Measurements from ENCODE around the gene HOXA4. TPM values are rescaled to one million over a fixed set of nuclear protein-coding genes. Genes with fewer than 3 reads are reported as not detected.

The HOXA4 gene
- total RNA-seq, 1 donor from 2014 or later, result 0.15 TPM

DNA sequence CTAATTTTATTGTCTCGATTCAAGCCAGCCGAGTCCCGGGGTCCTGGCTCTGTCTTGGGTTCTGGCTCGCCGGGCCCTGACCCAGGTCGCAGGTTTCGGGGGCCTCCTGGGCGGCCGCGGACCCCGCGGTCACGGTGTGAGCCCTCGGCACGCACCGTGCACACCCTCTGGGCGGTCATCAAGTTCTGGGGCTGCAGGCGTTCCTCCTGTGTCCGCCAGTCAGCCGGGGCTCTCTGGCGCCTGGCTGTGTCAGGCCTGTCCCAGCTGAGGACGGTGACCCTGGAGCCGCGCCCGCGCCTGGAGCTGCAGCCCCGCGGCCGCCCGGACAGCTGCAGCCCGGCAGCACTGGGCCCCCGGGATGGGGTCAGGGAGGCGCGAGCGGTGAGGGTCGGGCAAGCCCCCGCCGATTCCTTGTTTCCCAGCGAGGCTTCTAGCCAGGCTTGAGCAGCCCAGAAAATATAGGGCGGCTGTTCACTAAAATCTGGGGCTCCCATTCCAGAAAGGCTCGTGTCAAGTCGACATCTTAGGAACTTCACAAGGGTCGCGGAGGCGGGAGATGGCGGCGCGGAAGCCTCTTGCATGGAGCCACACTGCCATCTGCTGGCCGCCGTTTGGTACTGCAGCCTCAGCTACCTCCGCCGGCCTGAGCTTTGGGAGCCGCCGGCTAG lies 30.1 kb upstream of the HOXA4 start:
- peak; percentile 89 for DNase-seq
- intact Hi-C loops (cut with micrococcal nuclease), result loop anchor here (5.0 to 10.0 kb wide), 2 partner anchors 478 to 786 kb away; no protein-coding TSS in a partner anchor
- peak; percentile 89 for ATAC-seq

DNA sequence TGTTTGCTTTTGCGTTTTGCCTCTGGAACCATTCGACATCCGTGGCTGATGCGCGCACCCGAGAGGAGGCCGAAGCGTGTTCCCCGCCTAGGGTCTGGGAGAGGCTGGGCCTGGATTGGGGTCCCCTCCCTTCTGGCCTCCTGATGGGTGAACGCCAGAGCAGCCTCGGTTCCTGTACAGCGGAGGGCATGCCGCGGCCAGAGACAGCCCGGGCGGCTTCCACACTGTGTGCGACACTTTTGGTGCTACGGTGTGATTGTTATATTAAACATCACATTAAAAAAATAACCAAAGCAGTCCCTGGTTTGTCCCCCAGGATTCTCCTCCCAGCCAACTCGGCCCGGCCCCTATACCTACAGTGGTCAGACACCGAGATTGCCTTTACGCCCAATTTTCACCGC lies 29.6 kb upstream of the HOXA4 start:
- no peak for ATAC-seq
- peak; percentile 26 for DNase-seq
- intact Hi-C loops (cut with micrococcal nuclease), result loop anchor here (5.0 to 10.0 kb wide), 2 partner anchors 478 to 785 kb away; no protein-coding TSS in a partner anchor

- intact Hi-C loops (cut with micrococcal nuclease), result loop anchor here (5.0 to 10.0 kb wide), 2 partner anchors 477 to 785 kb away; no protein-coding TSS in a partner anchor
- ATAC-seq (no peak), DNase-seq (peak; percentile 24)
These were observed 28.9 kb upstream of the HOXA4 start for GRCh38 chr7:27159266-27160144.

DNA sequence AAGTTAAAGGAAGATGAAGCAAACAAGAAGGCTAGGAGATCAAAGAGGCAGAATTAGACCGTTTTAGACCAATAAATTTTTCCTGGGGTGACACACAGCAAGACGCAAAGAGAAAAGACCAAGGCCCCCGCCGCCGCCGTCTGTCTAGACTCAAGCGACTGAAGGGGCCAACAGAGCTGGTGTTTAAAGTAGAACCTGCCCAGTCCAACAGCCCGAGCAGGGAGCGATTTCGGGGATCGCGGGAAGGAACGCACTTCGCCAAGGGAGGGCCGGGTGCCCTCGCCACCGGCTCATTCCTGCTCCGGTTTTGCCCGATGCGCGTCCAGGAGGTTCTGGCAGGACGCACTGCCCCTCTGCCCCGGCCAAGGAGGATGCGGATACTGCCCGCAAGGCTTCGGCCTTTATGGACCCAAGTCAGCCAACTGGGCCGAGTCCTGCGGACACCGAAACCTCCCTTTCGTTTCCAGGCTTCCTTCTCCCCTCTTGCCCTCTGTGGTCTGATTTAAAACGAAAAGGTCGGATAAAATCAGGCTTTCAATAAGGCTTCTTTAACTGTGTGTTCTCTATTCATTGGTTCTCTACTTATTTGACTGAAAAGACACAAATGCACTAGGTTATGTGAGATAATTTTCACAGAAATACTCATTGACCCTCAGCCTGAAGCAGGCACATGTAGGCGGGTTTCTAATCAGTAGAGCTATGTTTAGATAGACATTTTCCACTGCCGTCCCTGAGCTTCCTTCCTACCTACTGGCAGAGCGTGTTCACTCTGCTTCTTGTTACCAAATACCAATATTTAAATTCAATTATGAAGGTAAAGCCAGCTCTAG lies 28.1 kb upstream of the HOXA4 start:
- intact Hi-C loops (cut with micrococcal nuclease), result no loop called here
- ATAC-seq, result no peak

GRCh38 chr7:27157702-27158431 lies 27.3 kb upstream of the HOXA4 start:
- ATAC-seq, result no peak
- DNase-seq, result no peak
- intact Hi-C loops (cut with micrococcal nuclease), result no loop called here

More for the DNA sequence above, 28.1 kb upstream of the HOXA4 start:
- no peak for DNase-seq

DNA sequence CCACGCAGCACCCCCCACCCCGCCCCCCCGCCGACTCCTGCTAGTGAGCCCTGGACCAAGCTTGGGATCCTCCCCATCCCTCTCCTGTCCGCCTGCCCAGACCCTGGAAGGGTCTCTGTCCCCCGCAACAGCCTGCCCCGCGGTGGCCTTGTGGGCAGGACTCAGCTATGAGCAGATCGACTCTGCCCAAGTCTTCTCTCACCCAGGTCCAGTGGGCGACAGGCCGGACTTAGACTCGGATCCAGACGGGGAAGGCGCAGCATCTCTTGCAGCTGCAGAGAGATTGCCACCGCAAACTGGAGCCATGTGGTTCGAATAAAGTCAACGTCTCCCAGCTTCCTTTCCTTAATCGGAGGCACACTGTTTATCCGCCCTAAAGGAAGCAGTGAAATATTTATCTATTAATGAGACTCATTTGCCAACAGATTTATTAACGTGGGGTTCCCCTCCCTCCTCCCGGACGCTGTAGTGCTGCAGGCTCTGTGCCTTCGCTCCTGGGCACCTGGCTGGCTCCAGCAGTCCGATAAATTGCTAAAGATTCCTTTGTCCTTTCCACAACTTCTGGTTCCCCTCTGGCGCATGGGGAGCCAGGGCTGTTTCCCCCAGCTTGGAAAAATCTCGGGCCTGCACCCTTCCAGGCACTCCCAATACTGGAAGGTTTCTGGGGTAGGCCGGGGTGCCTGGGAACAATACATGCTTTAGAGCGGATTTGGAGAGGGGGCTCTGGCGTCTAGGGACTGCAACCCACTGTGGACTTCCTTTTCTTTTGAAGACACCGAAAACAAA lies 26.6 kb upstream of the HOXA4 start:
- intact Hi-C loops (cut with micrococcal nuclease), result no loop called here
- ATAC-seq (no peak), DNase-seq (no peak)

- ATAC-seq, result no peak
- intact Hi-C loops (cut with micrococcal nuclease), result no loop called here
- peak; percentile 21 for DNase-seq
These were observed 25.9 kb upstream of the HOXA4 start, which contains the start of gene HOXA7 for GRCh38 chr7:27156508-27156898. Gene HOXA7 (minus strand): TSS chr7:27156675. CDS start chr7:27156545, 130 bp downstream.

GRCh38 chr7:27155816-27156507 lies 25.4 kb upstream of the HOXA4 start:
- ATAC-seq, result no peak
- peak; percentile 7 for DNase-seq
- intact Hi-C loops (cut with micrococcal nuclease), result no loop called here

- intact Hi-C loops (cut with micrococcal nuclease), result no loop called here
- ATAC-seq, result no peak
- no peak for DNase-seq
These were observed 24.6 kb upstream of the HOXA4 start for GRCh38 chr7:27154901-27155815.

- ATAC-seq, result no peak
- no peak for DNase-seq
- intact Hi-C loops (cut with micrococcal nuclease), result no loop called here
These were observed 23.8 kb upstream of the HOXA4 start for GRCh38 chr7:27154369-27154768.

DNA sequence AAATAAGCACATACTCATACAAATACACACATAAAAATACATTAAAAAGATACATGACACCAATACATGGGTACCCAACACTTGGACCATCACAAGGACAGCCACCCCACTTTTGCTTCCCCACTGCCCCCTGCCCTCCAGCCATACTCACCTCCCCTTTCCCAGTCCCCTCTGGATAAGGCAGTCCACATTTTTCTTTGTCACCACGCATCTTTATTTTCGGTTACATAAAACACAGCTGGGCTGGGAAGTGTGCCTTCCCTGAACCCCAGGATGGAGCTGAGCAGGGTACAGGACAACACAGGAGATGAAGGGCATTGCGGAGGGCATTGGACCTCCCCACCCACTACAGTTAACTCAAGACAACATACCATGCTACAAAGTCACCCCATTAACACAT lies 23.0 kb upstream of the HOXA4 start:
- DNase-seq (no peak), ATAC-seq (no peak)
- intact Hi-C loops (cut with micrococcal nuclease), result no loop called here

DNA sequence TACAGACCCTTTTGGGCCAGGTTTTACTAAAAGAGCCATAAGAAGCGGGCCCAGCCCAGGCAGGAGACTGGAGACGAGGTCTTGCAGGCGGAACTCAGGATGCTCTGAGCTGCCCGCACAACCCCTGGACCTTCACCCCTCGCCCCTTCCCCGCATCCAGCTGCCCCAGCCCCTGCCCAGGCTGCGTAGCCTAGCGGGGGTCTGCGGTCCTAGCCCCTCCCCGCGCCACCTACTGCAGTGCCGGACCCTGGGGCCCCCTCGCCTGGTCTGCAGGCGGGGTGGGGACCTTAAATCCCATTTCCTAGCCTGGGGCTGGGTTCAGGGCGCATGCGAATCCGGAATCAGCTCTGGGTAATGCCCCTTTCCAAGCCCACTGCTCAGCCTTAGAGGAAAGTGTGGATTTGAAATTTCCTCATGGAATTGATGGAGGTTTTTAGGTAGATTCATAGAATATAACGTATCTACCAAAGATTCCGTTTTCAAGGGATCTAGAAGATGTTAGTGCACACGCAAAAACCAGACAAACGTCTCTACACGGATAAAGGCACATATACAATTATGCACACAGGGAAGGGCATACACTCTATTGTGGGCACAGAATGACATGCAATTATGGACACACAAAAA lies 22.4 kb upstream of the HOXA4 start:
- no peak for ATAC-seq
- no peak for DNase-seq
- intact Hi-C loops (cut with micrococcal nuclease), result no loop called here

DNA sequence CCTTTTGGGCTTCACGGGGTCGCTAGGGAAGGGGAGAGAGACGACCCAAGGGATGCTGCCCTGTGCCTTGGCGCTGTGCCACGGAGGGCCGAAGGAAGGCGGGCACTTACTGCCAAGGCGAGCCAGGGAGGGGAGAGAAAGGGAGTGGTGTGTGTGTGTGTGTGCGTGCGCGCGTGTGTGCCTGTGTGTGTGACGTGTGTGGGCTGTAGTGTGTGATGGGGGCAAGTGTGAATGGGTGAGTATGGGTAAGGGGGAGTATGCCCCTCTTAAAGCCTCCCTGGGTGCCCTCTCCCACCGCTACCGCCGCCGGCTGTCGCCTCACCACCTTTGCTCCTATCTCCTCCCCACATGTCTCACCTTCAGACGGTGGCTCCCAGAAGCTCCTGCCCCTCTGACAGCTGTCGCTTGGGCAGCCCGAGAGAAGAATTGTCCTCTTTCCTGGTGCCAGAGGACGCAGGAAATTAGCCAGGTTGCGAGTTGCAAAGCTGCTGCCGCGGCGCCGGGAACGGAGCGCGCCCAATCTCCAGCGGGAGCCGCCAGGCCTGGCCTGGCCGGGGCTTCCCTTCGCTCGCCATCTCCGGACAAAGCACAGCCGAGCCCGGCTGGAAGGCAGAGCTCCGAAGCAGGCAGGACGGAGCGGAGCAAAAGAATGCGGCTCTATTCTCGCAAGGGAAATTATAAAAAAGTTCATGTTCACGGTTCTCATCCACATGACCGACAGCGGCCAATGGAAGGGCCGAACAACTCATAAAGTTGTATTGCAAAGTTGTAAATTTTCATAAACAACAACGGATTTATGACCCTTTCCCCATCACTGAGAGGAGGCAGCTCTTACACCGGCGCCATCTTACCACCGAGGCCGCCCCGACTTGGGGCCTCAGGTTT lies 21.6 kb upstream of the HOXA4 start, which contains the start of gene HOXA3:
HOXA3 (minus strand) TSS at position 653 of the 885 bp plus-strand sequence. CDS start 41,943 bp downstream, outside the sequence.
- ATAC-seq, result no peak
- intact Hi-C loops (cut with micrococcal nuclease), result no loop called here
- DNase-seq, result no peak

- intact Hi-C loops (cut with micrococcal nuclease), result no loop called here
- no peak for DNase-seq
These were observed 20.9 kb upstream of the HOXA4 start for GRCh38 chr7:27151341-27151930.

More at GRCh38 chr7:27151341-27151930, 20.9 kb upstream of the HOXA4 start:
- no peak for ATAC-seq
